AG04450 (cell line): Measurements from ENCODE around the gene ANKRD36B. TPM values are rescaled to one million over a fixed set of nuclear protein-coding genes. Genes with fewer than 3 reads are reported as not detected.
"Not testable (repeated sequence)": the region's sequence is repeated elsewhere in the genome, so short reads cannot be mapped to it uniquely, and the experiment has no call there.

Experiments
- CTCF ChIA-PET: fragments of 300-600, 350-600 bp; formaldehyde crosslinking; extraction: SDS; loops from one replicate; lab custom pipeline; 2022; ENCODE audit warnings: antibody characterized with exemption, inconsistent platforms; lab: Charles Lee
- POLR2A ChIA-PET: fragments of 350-600 bp; formaldehyde crosslinking; extraction: SDS; loops from one replicate; lab custom pipeline; 2021; ENCODE audit warnings: antibody characterized with exemption, inconsistent platforms; lab: Yijun Ruan, JAX
- DNase-seq: peaks from one replicate; pipeline ENCODE4 v3.0.0-alpha.2; 2011; ENCODE audit warnings: low read depth, low spot score
- H3K27ac ChIP-seq: one replicate; pipeline ENCODE4 v1.5.1; 2012; ENCODE audit warnings: low read depth, low read length, control low read depth
- H3K27me3 ChIP-seq: one replicate; pipeline ENCODE4 v1.6.0; 2012; ENCODE audit warnings: low read length; ENCODE audit not compliant: control insufficient read depth, insufficient read depth
- H3K4me3 ChIP-seq: 2 replicates; pipeline ENCODE4 v1.5.1; 2011; ENCODE audit warnings: mild to moderate bottlenecking, low read depth, low read length, control low read depth
- H3K9me3 ChIP-seq: 2 replicates; pipeline ENCODE4 v1.5.1; 2012; ENCODE audit warnings: low read length; ENCODE audit not compliant: control insufficient read depth, insufficient read depth
- CTCF ChIP-seq: IDR thresholded peaks from 2 replicates; pipeline ENCODE4 v1.5.1; 2011; ENCODE audit warnings: low read depth, low read length, control low read depth, inconsistent platforms
- polyA plus RNA-seq: library from polyadenylated mRNA; depleted of rRNA; stranded (reverse); fragments of >200 nt; gene quantifications from 2 replicates; pipeline ENCODE4 v1.2.3, GENCODE V29; 2011

Gene ANKRD36B
- polyA plus RNA-seq, 1 experiment, result 6.7 TPM

- H3K9me3 ChIP-seq, H3K4me3 ChIP-seq, H3K27me3 ChIP-seq, DNase-seq, POLR2A ChIA-PET, H3K27ac ChIP-seq, CTCF ChIA-PET: not testable (repeated sequence)
These were observed 16.1 kb upstream of the ANKRD36B start for GRCh38 chr2:97605524-97606339.

GRCh38 chr2:97605109-97605508, 15.4 kb upstream of the ANKRD36B start:
- POLR2A ChIA-PET, H3K4me3 ChIP-seq, H3K27ac ChIP-seq, H3K9me3 ChIP-seq, H3K27me3 ChIP-seq, CTCF ChIA-PET, DNase-seq: not testable (repeated sequence)

GRCh38 chr2:97601537-97601936, 11.9 kb upstream of the ANKRD36B start:
- H3K27ac ChIP-seq, H3K27me3 ChIP-seq, H3K4me3 ChIP-seq, CTCF ChIA-PET, POLR2A ChIA-PET, DNase-seq, H3K9me3 ChIP-seq: not testable (repeated sequence)

DNA sequence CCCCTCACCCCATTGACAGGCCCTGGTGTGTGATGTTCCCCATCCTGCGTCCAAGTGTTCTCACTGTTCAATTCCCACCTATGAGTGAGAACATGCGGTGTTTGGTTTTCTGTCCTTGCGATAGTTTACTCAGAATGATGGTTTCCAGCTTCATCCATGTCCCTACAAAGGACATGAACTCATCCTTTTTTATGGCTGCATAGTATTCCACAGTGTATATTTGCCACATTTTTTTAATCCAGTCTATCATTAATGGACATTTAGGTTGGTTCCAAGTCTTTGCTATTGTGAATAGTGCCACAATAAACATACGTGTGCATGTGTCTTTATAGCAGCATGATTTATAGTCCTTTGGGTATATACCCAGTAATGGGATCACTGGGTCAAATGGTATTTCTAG, 6.5 kb upstream of the ANKRD36B start:
- H3K27ac ChIP-seq, POLR2A ChIA-PET, CTCF ChIA-PET, DNase-seq, H3K4me3 ChIP-seq, H3K9me3 ChIP-seq, H3K27me3 ChIP-seq: not testable (repeated sequence)

- DNase-seq, H3K4me3 ChIP-seq, H3K9me3 ChIP-seq, H3K27ac ChIP-seq, H3K27me3 ChIP-seq, CTCF ChIA-PET, POLR2A ChIA-PET: not testable (repeated sequence)
These were observed 3.8 kb upstream of the ANKRD36B start for GRCh38 chr2:97593520-97593919.

GRCh38 chr2:97590515-97591394, 1.1 kb upstream of the ANKRD36B start:
- CTCF ChIA-PET, result interaction anchor here (0.7 to 4.4 kb wide), 24 partner anchors 18 to 794 kb away, joined by 3 to 215 read pairs (median 4); partner anchors contain the start of genes ACTR1B and COX5B
- TF ChIP-seq CTCF, result peak; percentile 93
- POLR2A ChIA-PET, result interaction anchor here (0.5 to 2.2 kb wide), 2 partner anchors 55 to 73 kb away, joined by 3 to 7 read pairs; partner anchors contain the start of genes ACTR1B and COX5B

DNA sequence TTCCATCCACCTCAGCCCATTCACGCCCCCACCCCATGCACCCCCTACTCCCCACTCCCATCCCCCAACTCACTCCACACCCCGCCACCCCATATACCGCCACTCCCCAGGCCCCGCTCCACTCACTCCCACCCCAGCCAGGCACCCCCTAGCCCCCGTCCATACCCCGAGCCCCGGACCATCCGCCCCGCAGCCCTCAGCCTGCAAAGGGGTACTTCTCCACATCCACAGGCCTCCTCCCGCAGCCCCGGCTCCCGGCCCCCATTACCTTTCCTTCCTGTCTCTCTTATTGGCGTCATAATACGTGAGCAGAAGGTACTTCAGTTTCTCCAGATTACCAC, 450 bp downstream of the ANKRD36B start:
- POLR2A ChIA-PET, result interaction anchor here (2.2 kb wide), 1 partner anchor 57 kb away, joined by 7 read pairs; the partner anchor contains the start of gene COX5B

More at GRCh38 chr2:97590515-97591394, 1.1 kb upstream of the ANKRD36B start:
- not testable (repeated sequence) for H3K27me3 ChIP-seq, H3K9me3 ChIP-seq
- H3K27ac ChIP-seq, result peak overlapping the region; percentile 87
- DNase-seq, result peak; percentile 64
- H3K4me3 ChIP-seq, result peak overlapping the region; percentile 64

GRCh38 chr2:97565674-97566073, 24.0 kb downstream of the ANKRD36B start:
- CTCF ChIA-PET, H3K27ac ChIP-seq, POLR2A ChIA-PET, H3K27me3 ChIP-seq, H3K4me3 ChIP-seq, H3K9me3 ChIP-seq, DNase-seq: not testable (repeated sequence)

More for the DNA sequence above, 450 bp downstream of the ANKRD36B start:
- CTCF ChIA-PET, result interaction anchor here (4.4 kb wide), 1 partner anchor 109 kb away, joined by 215 read pairs; no protein-coding TSS in a partner anchor
- DNase-seq, H3K27ac ChIP-seq, H3K27me3 ChIP-seq, H3K9me3 ChIP-seq: not testable (repeated sequence)
- H3K4me3 ChIP-seq, result peak overlapping the region; percentile 75

DNA sequence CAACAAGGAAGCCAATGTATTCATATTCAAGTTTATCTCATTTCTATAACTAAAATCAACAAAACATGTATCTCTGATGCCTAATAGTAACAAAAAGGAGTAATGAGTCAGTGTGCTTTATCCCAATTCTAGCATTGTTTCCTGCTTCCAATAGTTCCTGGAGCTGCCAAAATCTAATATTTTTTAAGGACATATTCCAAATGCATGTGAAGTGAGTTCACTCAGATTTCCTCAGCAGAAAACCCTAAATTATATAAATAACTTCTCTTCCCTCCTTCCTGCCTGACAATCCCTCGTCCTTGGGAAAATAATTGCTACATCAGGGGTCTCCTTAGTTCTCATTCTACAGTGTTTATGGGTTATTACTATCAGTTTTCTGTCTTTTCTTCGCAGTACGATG, 37.3 kb downstream of the ANKRD36B start:
- DNase-seq, H3K27me3 ChIP-seq, POLR2A ChIA-PET, H3K4me3 ChIP-seq, H3K9me3 ChIP-seq, CTCF ChIA-PET, H3K27ac ChIP-seq: not testable (repeated sequence)

GRCh38 chr2:97550498-97550897, 39.2 kb downstream of the ANKRD36B start:
- H3K9me3 ChIP-seq, H3K27me3 ChIP-seq, DNase-seq, H3K4me3 ChIP-seq, POLR2A ChIA-PET, H3K27ac ChIP-seq: not testable (repeated sequence)
- CTCF ChIA-PET, result interaction anchor here (1.6 kb wide), 1 partner anchor 40 kb away, joined by 3 read pairs; no protein-coding TSS in a partner anchor
